K562 (cell line): ENCODE results near the gene PARD3B. TPM values are rescaled to one million over a fixed set of nuclear protein-coding genes. Genes with fewer than 3 reads are reported as not detected.

Source experiments
- ATAC-seq: fragments of 200-7000 bp; cut with Tn5 transposase; 3 replicates; pipeline ENCODE4 v1.9.1; 2020; ENCODE audit warnings: moderate library complexity
- BruUV-seq: library from RNA; stranded (reverse); fragments of 400-500 nt; replicated peaks from 2 replicates; lab custom pipeline; 2021; lab: Mats Ljungman, UMichigan
- CTCF ChIA-PET: fragments of 300-600 bp; formaldehyde crosslinking; extraction: SDS; loops from one replicate; lab custom pipeline; 2021; ENCODE audit warnings: low intra/inter-chr PET ratio; lab: Yijun Ruan, JAX
- POLR2A ChIA-PET: fragments of 300-600, 350-650 bp; sonication (Branson Sonifier 250); formaldehyde crosslinking; extraction: SDS; loops from one replicate; lab custom pipeline; 2021; ENCODE audit warnings: antibody characterized with exemption, inconsistent platforms; lab: Yijun Ruan, JAX
- DNase-seq, 4 experiments: peaks; one replicate each; pipeline versions ENCODE4 v3.0.0 to v3.0.0-alpha.2; 2011 to 2018; ENCODE audit warnings: low spot score in 3 of 4, mixed read lengths in 3 of 4; ENCODE audit errors: extremely low read depth in 1 of 4
- FAIRE-seq: peaks from 2 replicates; lab custom pipeline; 2011; peaks lifted over from hg19 to GRCh38; lab: Jason Lieb, UNC
- H2AFZ ChIP-seq: 2 replicates; pipeline ENCODE4 v1.6.0; 2011; ENCODE audit warnings: low read depth, low read length, control low read depth, inconsistent platforms
- H3K27ac ChIP-seq: fragments of 200-600 bp; 3 replicates; pipeline ENCODE4 v1.8.0; 2011; ENCODE audit warnings: low read depth, mild to moderate bottlenecking, control low read depth, inconsistent platforms, low read length, moderate library complexity, mixed read lengths; ENCODE audit errors: extremely low read depth
- H3K27me3 ChIP-seq, 2 experiments: fragments of 300-600 bp in 1 of 2; 2 replicates in 1 of 2; 3 replicates in 1 of 2; pipeline versions ENCODE4 v1.6.0 to v1.8.0; 2011; ENCODE audit warnings: inconsistent platforms in 2 of 2, low read length in 2 of 2, mild to moderate bottlenecking in 1 of 2, mixed read lengths in 1 of 2, moderate library complexity in 1 of 2; ENCODE audit not compliant: control insufficient read depth in 2 of 2, insufficient read depth in 2 of 2
- H3K36me3 ChIP-seq: fragments of 300-600 bp; 3 replicates; pipeline ENCODE4 v1.8.0; 2011; ENCODE audit warnings: mild to moderate bottlenecking, low read length, inconsistent platforms; ENCODE audit not compliant: control insufficient read depth, insufficient read depth
- H3K4me1 ChIP-seq, 2 experiments: fragments of 200-600 bp in 1 of 2; replicated peaks in 1 of 2; 2 replicates in 1 of 2; 3 replicates in 1 of 2; pipeline versions ENCODE4 v1.5.1 to v1.8.0; 2011; ENCODE audit warnings: inconsistent platforms in 2 of 2, low read length in 2 of 2, mild to moderate bottlenecking in 1 of 2, mixed read lengths in 1 of 2, moderate library complexity in 1 of 2; ENCODE audit not compliant: control insufficient read depth in 2 of 2, insufficient read depth in 2 of 2
- H3K4me2 ChIP-seq: 2 replicates; pipeline ENCODE4 v1.6.1; 2011; ENCODE audit warnings: low read length, control low read depth, inconsistent platforms, mixed read lengths; ENCODE audit not compliant: insufficient read depth
- H3K4me3 ChIP-seq: fragments of 200-600 bp; sonication (generic), shearing (Covaris generic); 2 replicates; pipeline ENCODE4 v1.5.1; 2016; ENCODE audit warnings: control low read depth, inconsistent platforms
- H3K79me2 ChIP-seq: fragments of 200-600 bp; 3 replicates; pipeline ENCODE4 v1.8.0; 2011; ENCODE audit warnings: low read length, inconsistent platforms; ENCODE audit not compliant: control insufficient read depth, insufficient read depth
- H3K9ac ChIP-seq, 2 experiments: 2 replicates each; pipeline versions ENCODE4 v1.6.0 to v1.6.1; 2011; ENCODE audit warnings: low read depth in 2 of 2, low read length in 2 of 2, control low read depth in 1 of 2, inconsistent platforms in 1 of 2, mild to moderate bottlenecking in 1 of 2, mixed read lengths in 1 of 2; ENCODE audit not compliant: insufficient read depth in 1 of 2
- H3K9me1 ChIP-seq: one replicate; pipeline ENCODE4 v1.6.0; 2011; ENCODE audit warnings: inconsistent platforms, mild to moderate bottlenecking, low read length, moderate library complexity; ENCODE audit not compliant: control insufficient read depth, insufficient read depth
- H3K9me3 ChIP-seq: replicated peaks from 2 replicates; pipeline ENCODE4 v1.5.1; 2011; ENCODE audit warnings: low read depth, low read length, inconsistent platforms; ENCODE audit not compliant: control insufficient read depth, insufficient read depth
- H4K20me1 ChIP-seq: replicated peaks from 2 replicates; pipeline ENCODE4 v1.6.1; 2011; ENCODE audit warnings: low read length, inconsistent platforms, mixed read lengths; ENCODE audit not compliant: control insufficient read depth, insufficient read depth
- NEUROD1 ChIP-seq: fragments of 150-350 bp; IDR thresholded peaks from 2 replicates; pipeline ENCODE4 v1.6.1; 2014; ENCODE audit warnings: borderline replicate concordance, low read length, low read depth; ENCODE audit not compliant: partially characterized antibody
- TFAM ChIP-seq: fragments of 250-450 bp; sonication (Bioruptor Pico); conservative IDR thresholded peaks from 2 replicates; pipeline ENCODE4 v1.5.0; 2021; ENCODE audit warnings: mild to moderate bottlenecking, moderate library complexity
- U2AF2 ChIP-seq: fragments of 200-400 bp; formaldehyde crosslinking; optimal IDR thresholded peaks from 2 replicates; pipeline ENCODE3; 2017; ENCODE audit warnings: low read depth, mild to moderate bottlenecking, low read length
- ZNF592 ChIP-seq: fragments of 450-650 bp; IDR thresholded peaks from 2 replicates; pipeline ENCODE4 v1.6.1; 2017; ENCODE audit warnings: antibody characterized with exemption, mild to moderate bottlenecking
- WGBS: fragments of 100-300 bp; shearing (Covaris generic); methylation state at CpG from one replicate; pipeline ENCODE4 v1.1.6; 2016; ENCODE audit warnings: low coverage, mixed read lengths; ENCODE audit not compliant: insufficient coverage; ENCODE audit errors: missing lambda C conversion rate; 5-methylcytosine and 5-hydroxymethylcytosine counted together
- in situ Hi-C: fragments of 300-500 bp; cut with MboI; formaldehyde crosslinking; loops from 4 replicates; pipeline ENCODE4 v1.15.0; 2018; ENCODE audit warnings: inconsistent platforms, mixed read lengths
- intact Hi-C: fragments of 100-400 bp; cut with micrococcal nuclease; formaldehyde crosslinking; loops from 2 replicates; pipeline ENCODE4 v1.14.2; 2022
- polyA plus RNA-seq, 8 experiments: library from polyadenylated mRNA; depleted of rRNA in 4 of 8; stranded (reverse) in 5 of 8; unstranded in 3 of 8; fragments of >200 nt; fragmentation: Nextera tagmentation in 2 of 8; fragmentation: Illumina TruSeq in 1 of 8; extraction: Ambion mirVana in 2 of 8; extraction: Trizol in 1 of 8; gene quantifications; 2 replicates each; pipeline versions ENCODE4 v1.2.1 to v1.2.3, GENCODE V29; 2011 to 2014; ENCODE audit warnings: inconsistent platforms in 1 of 8, missing spikeins in 1 of 8
- total RNA-seq, 7 experiments: library from RNA; depleted of rRNA in 6 of 7; stranded (reverse); fragments of >200 nt in 6 of 7; fragmentation: Illumina TruSeq in 2 of 7; extraction: Trizol in 2 of 7; gene quantifications; 2 replicates each; pipeline versions ENCODE4 v1.2.1 to v1.2.3, GENCODE V29; 2011 to 2021; ENCODE audit warnings: low replicate concordance in 1 of 7
- TF ChIP-seq, protein P1 (sequence below): fragments of 200-400 bp; formaldehyde crosslinking; IDR thresholded peaks from 2 replicates; pipeline ENCODE4 v1.6.1; 2017; ENCODE audit warnings: mild to moderate bottlenecking, low read depth, low read length, moderate library complexity

The PARD3B gene
- total and polyA plus RNA-seq, 9 of the 15 experiments (the other 6 are each of a cell fraction or from before 2014, with no cell fraction given) = 0.15 to 3.0 (median 1.1) TPM

DNA sequence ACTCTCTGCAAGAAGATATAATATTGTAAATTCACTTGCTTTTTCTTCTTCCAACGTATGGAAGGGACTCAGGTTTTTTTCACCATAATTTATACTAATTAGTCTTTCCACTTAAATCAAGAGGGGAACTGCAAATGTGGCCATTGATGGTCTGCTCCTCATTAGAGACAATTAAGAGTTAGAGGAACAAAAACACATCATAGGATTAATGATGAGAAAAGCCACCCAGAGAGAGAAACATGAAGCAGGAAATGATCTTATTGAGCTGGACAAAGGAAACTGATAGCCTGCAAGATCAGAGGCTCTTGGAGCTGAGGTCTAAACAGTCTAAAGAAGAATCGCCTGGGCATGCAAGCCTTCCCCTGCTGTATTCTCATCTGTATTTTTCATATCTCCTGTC, 985.8 kb downstream of the PARD3B start:
- ATAC-seq = no peak
- H2AFZ ChIP-seq = no peak overlapping the region
- FAIRE-seq = no peak
- ChIA-PET CTCF (no interaction called here), POLR2A (no interaction called here)
- H3K4me2 ChIP-seq = no peak overlapping the region
- no peaks in the 10 kb centered on the region for H3K27me3 ChIP-seq
- no TSS peak for BruUV-seq
- no peaks in the 10 kb centered on the region for H4K20me1 ChIP-seq
- no peaks in the 10 kb centered on the region for H3K9me3 ChIP-seq
- WGBS = 0% methylated on average over 2 of the region's 2 CpGs
- DNase-seq = no peak
- no peaks in the 10 kb centered on the region for H3K79me2 ChIP-seq
- H3K9me1 ChIP-seq = no peaks in the 10 kb centered on the region
- no peak overlapping the region for H3K9ac ChIP-seq
- no peaks in the 10 kb centered on the region for H3K36me3 ChIP-seq
- no peaks in the 10 kb centered on the region for H3K4me1 ChIP-seq
- H3K4me3 ChIP-seq = no peak overlapping the region
- intact Hi-C loops (no loop called here), in situ Hi-C loops (no loop called here)
- TF ChIP-seq NEUROD1 (no peak), TFAM (CRISPR knock-in tag) (no peak), ZNF592 (no peak), U2AF2 (no peak)
- TF ChIP-seq, protein P1, sequence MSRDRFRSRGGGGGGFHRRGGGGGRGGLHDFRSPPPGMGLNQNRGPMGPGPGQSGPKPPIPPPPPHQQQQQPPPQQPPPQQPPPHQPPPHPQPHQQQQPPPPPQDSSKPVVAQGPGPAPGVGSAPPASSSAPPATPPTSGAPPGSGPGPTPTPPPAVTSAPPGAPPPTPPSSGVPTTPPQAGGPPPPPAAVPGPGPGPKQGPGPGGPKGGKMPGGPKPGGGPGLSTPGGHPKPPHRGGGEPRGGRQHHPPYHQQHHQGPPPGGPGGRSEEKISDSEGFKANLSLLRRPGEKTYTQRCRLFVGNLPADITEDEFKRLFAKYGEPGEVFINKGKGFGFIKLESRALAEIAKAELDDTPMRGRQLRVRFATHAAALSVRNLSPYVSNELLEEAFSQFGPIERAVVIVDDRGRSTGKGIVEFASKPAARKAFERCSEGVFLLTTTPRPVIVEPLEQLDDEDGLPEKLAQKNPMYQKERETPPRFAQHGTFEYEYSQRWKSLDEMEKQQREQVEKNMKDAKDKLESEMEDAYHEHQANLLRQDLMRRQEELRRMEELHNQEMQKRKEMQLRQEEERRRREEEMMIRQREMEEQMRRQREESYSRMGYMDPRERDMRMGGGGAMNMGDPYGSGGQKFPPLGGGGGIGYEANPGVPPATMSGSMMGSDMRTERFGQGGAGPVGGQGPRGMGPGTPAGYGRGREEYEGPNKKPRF = no peak
- H3K27ac ChIP-seq = no peak overlapping the region
